Gastroesophageal sphincter (tissue), 3 donors: ENCODE data around the gene MYO1C.

Experiments used
- EP300 ChIP-seq: sonication (generic); formaldehyde crosslinking; IDR thresholded peaks from one replicate; pipeline ENCODE4 v1.6.1; 2017; ENCODE audit warnings: antibody characterized with exemption, mild to moderate bottlenecking
- POLR2A ChIP-seq, 2 donors: fragments of 450-650 bp; IDR thresholded peaks; one replicate each; pipeline ENCODE4 v1.6.1; 2017; ENCODE audit warnings: antibody characterized with exemption in 2 of 2, mild to moderate bottlenecking in 2 of 2, moderate library complexity in 1 of 2
- POLR2AphosphoS5 ChIP-seq: sonication (generic); formaldehyde crosslinking; IDR thresholded peaks from one replicate; pipeline ENCODE4 v1.6.1; 2017; ENCODE audit warnings: antibody characterized with exemption
- TF ChIP-seq, protein P1 (sequence below), 4 experiments: fragments of 200-600 bp in 2 of 4; fragments of 450-650 bp in 2 of 4; sonication (generic) in 1 of 4; IDR thresholded peaks; one replicate each; pipeline ENCODE4 v1.5.1; 2017 to 2019; ENCODE audit warnings: antibody characterized with exemption in 4 of 4, mild to moderate bottlenecking in 2 of 4, moderate library complexity in 2 of 4

- TF ChIP-seq, protein P1, sequence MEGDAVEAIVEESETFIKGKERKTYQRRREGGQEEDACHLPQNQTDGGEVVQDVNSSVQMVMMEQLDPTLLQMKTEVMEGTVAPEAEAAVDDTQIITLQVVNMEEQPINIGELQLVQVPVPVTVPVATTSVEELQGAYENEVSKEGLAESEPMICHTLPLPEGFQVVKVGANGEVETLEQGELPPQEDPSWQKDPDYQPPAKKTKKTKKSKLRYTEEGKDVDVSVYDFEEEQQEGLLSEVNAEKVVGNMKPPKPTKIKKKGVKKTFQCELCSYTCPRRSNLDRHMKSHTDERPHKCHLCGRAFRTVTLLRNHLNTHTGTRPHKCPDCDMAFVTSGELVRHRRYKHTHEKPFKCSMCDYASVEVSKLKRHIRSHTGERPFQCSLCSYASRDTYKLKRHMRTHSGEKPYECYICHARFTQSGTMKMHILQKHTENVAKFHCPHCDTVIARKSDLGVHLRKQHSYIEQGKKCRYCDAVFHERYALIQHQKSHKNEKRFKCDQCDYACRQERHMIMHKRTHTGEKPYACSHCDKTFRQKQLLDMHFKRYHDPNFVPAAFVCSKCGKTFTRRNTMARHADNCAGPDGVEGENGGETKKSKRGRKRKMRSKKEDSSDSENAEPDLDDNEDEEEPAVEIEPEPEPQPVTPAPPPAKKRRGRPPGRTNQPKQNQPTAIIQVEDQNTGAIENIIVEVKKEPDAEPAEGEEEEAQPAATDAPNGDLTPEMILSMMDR (IDR thresholded peaks at IDR 0.05), result no peak
- TF ChIP-seq POLR2A (IDR thresholded peaks at IDR 0.05) (no peak), POLR2AphosphoS5 (no peak), EP300 (no peak)
Measured at GRCh38 chr17:1494203-1494602, 1.7 kb upstream of the MYO1C start.
